ENCODE results near the gene UGGT2. TPM values are rescaled to one million over a fixed set of nuclear protein-coding genes. Genes with fewer than 3 reads are reported as not detected.
A peak's percentile ranks its signal among the peaks of the same experiment; 100 is the strongest.
"Not testable (repeated sequence)": the region's sequence is repeated elsewhere in the genome, so short reads cannot be mapped to it uniquely, and the experiment has no call there.

The UGGT2 gene
- total RNA-seq, 4 donors from 2014 or later, result 20.9 to 58.8 (median 40.0) TPM

GRCh38 chr13:96071504-96071903 is 18.3 kb upstream of the UGGT2 start:
- H3K9me3 ChIP-seq, result no peaks in the 10 kb centered on the region
- no peaks in the 10 kb centered on the region for H3K36me3 ChIP-seq
- 49 to 66% methylated on average over 5 to 6 of the region's 6 CpGs for WGBS, 2 donors (ENCODE audit: low coverage in 1 of 2)
- H3K27me3 ChIP-seq, result no peaks in the 10 kb centered on the region
- no peak overlapping the region for H3K27ac ChIP-seq
- no peaks in the 10 kb centered on the region for H3K4me1 ChIP-seq
- ATAC-seq, result no peak
- TF ChIP-seq POLR2A (IDR thresholded peaks at IDR 0.05) (no peak), POLR2AphosphoS5 (IDR thresholded peaks at IDR 0.05) (no peak), CTCF (IDR thresholded peaks at IDR 0.05) (no peak), EP300 (IDR thresholded peaks at IDR 0.05) (no peak)
- no peak overlapping the region for H3K4me3 ChIP-seq

GRCh38 chr13:96068729-96069128 is 15.5 kb upstream of the UGGT2 start:
- Histone ChIP-seq H3K27ac (no peak overlapping the region), H3K27me3 (no peaks in the 10 kb centered on the region), H3K4me3 (no peak overlapping the region), H3K36me3 (no peaks in the 10 kb centered on the region), H3K4me1 (no peaks in the 10 kb centered on the region), H3K9me3 (no peaks in the 10 kb centered on the region)
- ATAC-seq, result no peak
- no peak for TF ChIP-seq EP300 (IDR thresholded peaks at IDR 0.05)
- no peak for TF ChIP-seq CTCF (IDR thresholded peaks at IDR 0.05)
- TF ChIP-seq POLR2AphosphoS5 (IDR thresholded peaks at IDR 0.05), result no peak
- no peak for TF ChIP-seq POLR2A (IDR thresholded peaks at IDR 0.05)
- 67% methylated on average over 2 of the region's 2 CpGs; no CpG with 5 or more reads in 1 of the 2 donors for WGBS, 2 donors (ENCODE audit: low coverage in 1 of 2)

GRCh38 chr13:96065849-96066248 is 12.6 kb upstream of the UGGT2 start:
- peak in 1 of 4 experiments; percentile 13 for TF ChIP-seq CTCF (IDR thresholded peaks at IDR 0.05)
- TF ChIP-seq POLR2AphosphoS5 (IDR thresholded peaks at IDR 0.05), result no peak
- Histone ChIP-seq H3K4me3 (no peak overlapping the region), H3K9me3 (no peaks in the 10 kb centered on the region), H3K27me3 (peaks cover 3% of the 10 kb centered on the region), H3K36me3 (no peaks in the 10 kb centered on the region), H3K4me1 (no peaks in the 10 kb centered on the region), H3K27ac (no peak overlapping the region)
- ATAC-seq, result no peak
- 13 to 88% methylated on average over 1 to 2 of the region's 2 CpGs for WGBS, 2 donors (ENCODE audit: low coverage in 1 of 2)

GRCh38 chr13:96052656-96053002 is 572 bp downstream of the UGGT2 start:
- Histone ChIP-seq H3K9me3 (no peaks in the 10 kb centered on the region), H3K36me3 (no peaks in the 10 kb centered on the region), H3K4me1 (peaks cover 0 to 13% (median 0%) of the 10 kb centered on the region in 3 donors), H3K27ac (peak overlapping the region; percentile 39 to 91 (median 85)), H3K4me3 (peak overlapping the region; percentile 81 to 99), H3K27me3 (no peaks in the 10 kb centered on the region)
- 1 to 3% methylated on average over 8 to 10 of the region's 12 CpGs for WGBS, 2 donors (ENCODE audit: low coverage in 1 of 2)
- peak; percentile 59 for ATAC-seq
- TF ChIP-seq POLR2AphosphoS5 (IDR thresholded peaks at IDR 0.05), result peak; percentile 12
- no peak for TF ChIP-seq EP300 (IDR thresholded peaks at IDR 0.05)
- TF ChIP-seq CTCF (IDR thresholded peaks at IDR 0.05), result no peak
- TF ChIP-seq POLR2A (IDR thresholded peaks at IDR 0.05), result no peak

GRCh38 chr13:96051946-96052345 is 1.3 kb downstream of the UGGT2 start:
- H3K4me3 ChIP-seq, H3K27ac ChIP-seq, H3K27me3 ChIP-seq, ATAC-seq, H3K9me3 ChIP-seq, H3K36me3 ChIP-seq: not testable (repeated sequence)
- WGBS, 2 donors (ENCODE audit: low coverage in 1 of 2), result 81 to 85% methylated on average over 3 of the region's 3 CpGs
- H3K4me1 ChIP-seq, result peaks cover 0 to 13% (median 0%) of the 10 kb centered on the region in 3 donors

GRCh38 chr13:96051491-96051890 is 1.7 kb downstream of the UGGT2 start:
- peaks cover 0 to 13% (median 0%) of the 10 kb centered on the region in 3 donors for H3K4me1 ChIP-seq
- H3K27ac ChIP-seq, H3K27me3 ChIP-seq, H3K4me3 ChIP-seq, H3K36me3 ChIP-seq, ATAC-seq, H3K9me3 ChIP-seq: not testable (repeated sequence)
- 89 to 97% methylated on average over 5 of the region's 5 CpGs for WGBS, 2 donors (ENCODE audit: low coverage in 1 of 2)

GRCh38 chr13:96050955-96051354 is 2.2 kb downstream of the UGGT2 start:
- Histone ChIP-seq H3K9me3 (peaks cover 0 to 10% (median 0%) of the 10 kb centered on the region in 3 donors), H3K4me1 (peaks cover 0 to 13% (median 0%) of the 10 kb centered on the region in 3 donors)
- H3K4me3 ChIP-seq, H3K36me3 ChIP-seq, H3K27me3 ChIP-seq, H3K27ac ChIP-seq, ATAC-seq: not testable (repeated sequence)
- 90 to 92% methylated on average over 1 to 3 of the region's 4 CpGs for WGBS, 2 donors (ENCODE audit: low coverage in 1 of 2)

GRCh38 chr13:96046449-96047126 is 6.6 kb downstream of the UGGT2 start:
- H3K4me3 ChIP-seq, H3K27me3 ChIP-seq, ATAC-seq, H3K36me3 ChIP-seq, H3K4me1 ChIP-seq, H3K27ac ChIP-seq: not testable (repeated sequence)
- 100% methylated on average over 6 of the region's 16 CpGs; no CpG with 5 or more reads in 1 of the 2 donors for WGBS, 2 donors (ENCODE audit: low coverage in 1 of 2)
- H3K9me3 ChIP-seq, result peaks cover 0 to 11% (median 0%) of the 10 kb centered on the region in 3 donors
